IMR-90 (cell line): ENCODE data around the gene PPAN.

Experiments used
- CHD1 ChIP-seq: IDR thresholded peaks from 2 replicates; pipeline ENCODE4 v1.6.1; 2012; ENCODE audit warnings: low read depth, low read length, improper control_type of control experiment
- FOS ChIP-seq: fragments of 150-350 bp; IDR thresholded peaks from 2 replicates; pipeline ENCODE4 v1.6.1; 2016; ENCODE audit warnings: low read depth, low read length
- POLR2A ChIP-seq: IDR thresholded peaks from 2 replicates; pipeline ENCODE4 v1.6.1; 2012; ENCODE audit warnings: mild to moderate bottlenecking, low read depth, low read length
- RCOR1 ChIP-seq: IDR thresholded peaks from 2 replicates; pipeline ENCODE4 v1.6.1; 2012; ENCODE audit warnings: mild to moderate bottlenecking, low read length, improper control_type of control experiment; ENCODE audit not compliant: insufficient replicate concordance
- SMC3 ChIP-seq: fragments of 150-350 bp; IDR thresholded peaks from 2 replicates; pipeline ENCODE4 v1.6.1; 2016; ENCODE audit warnings: low read depth, mild to moderate bottlenecking, antibody characterized with exemption, low read length, moderate library complexity
- TF ChIP-seq, protein P1 (sequence below): conservative IDR thresholded peaks from 2 replicates; pipeline ENCODE4 v1.5.1; 2012; ENCODE audit warnings: mild to moderate bottlenecking, low read depth, low read length, improper control_type of control experiment

GRCh38 chr19:10137751-10138682, 31.9 kb downstream of the PPAN start:
- TF ChIP-seq, protein P1, sequence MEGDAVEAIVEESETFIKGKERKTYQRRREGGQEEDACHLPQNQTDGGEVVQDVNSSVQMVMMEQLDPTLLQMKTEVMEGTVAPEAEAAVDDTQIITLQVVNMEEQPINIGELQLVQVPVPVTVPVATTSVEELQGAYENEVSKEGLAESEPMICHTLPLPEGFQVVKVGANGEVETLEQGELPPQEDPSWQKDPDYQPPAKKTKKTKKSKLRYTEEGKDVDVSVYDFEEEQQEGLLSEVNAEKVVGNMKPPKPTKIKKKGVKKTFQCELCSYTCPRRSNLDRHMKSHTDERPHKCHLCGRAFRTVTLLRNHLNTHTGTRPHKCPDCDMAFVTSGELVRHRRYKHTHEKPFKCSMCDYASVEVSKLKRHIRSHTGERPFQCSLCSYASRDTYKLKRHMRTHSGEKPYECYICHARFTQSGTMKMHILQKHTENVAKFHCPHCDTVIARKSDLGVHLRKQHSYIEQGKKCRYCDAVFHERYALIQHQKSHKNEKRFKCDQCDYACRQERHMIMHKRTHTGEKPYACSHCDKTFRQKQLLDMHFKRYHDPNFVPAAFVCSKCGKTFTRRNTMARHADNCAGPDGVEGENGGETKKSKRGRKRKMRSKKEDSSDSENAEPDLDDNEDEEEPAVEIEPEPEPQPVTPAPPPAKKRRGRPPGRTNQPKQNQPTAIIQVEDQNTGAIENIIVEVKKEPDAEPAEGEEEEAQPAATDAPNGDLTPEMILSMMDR = no peak
- TF ChIP-seq CHD1 = no peak
- no peak for TF ChIP-seq POLR2A
- TF ChIP-seq RCOR1 = no peak
- TF ChIP-seq FOS = no peak
- no peak for TF ChIP-seq SMC3
